GM18526 (cell line): ENCODE data around the gene DCUN1D2.

Source experiments
- POLR2A ChIP-seq: IDR thresholded peaks from 3 replicates; pipeline ENCODE4 v1.6.1; 2011; ENCODE audit not compliant: insufficient read length; ENCODE audit errors: extremely low read depth

Gene DCUN1D2

DNA sequence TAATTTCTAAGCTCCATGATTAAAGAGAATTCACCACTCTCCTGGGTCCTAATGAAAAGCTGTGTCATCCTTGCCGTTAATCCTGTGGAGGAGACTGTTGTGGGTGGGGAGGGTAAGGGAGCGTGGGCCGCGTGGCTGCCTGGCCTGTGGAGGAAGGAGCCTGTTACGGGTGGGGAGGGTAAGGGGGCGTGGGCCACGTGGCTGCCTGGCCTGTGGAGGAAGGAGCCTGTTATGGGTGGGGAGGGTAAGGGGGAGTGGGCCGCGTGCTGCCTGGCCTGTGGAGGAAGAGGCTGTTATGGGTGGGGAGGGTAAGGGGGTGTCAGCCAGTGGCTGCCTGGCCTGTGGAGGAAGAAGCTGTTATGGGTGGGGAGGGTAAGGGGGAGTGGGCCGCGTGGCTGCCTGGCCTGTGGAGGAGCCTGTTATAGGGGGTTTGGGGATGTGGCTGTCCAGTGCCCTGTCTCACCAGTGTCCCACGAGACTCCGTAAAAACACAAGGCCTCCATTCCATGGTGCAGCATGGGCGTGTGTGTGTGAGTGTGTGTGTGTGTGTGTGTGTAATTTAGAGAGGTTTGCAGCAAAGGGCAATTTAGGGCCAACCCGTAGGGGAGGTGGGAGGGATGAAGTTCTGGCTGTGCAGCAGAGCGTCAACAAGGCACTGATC is 15.6 kb upstream of the DCUN1D2 start:
- no peak for TF ChIP-seq POLR2A

DNA sequence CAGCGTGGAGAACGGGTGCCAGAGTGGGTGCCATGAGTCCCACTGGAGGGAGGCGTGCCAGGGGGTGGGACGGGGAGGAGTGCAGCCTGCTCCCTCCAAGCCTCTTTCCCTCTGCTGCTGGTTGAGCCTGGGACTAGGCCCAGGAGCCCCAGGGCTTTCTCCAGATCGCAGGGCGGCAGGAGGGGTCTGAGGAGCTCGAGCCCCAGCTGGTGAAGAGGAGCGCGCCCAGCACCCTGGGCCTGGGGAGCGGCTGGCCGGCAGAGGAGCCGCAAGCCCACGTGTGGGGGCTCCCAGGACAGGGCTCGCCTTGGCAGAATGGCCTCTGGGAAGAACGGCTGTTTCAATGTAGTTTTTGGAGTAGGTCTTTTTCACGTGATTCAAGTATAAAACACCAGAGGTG is 12.2 kb upstream of the DCUN1D2 start:
- TF ChIP-seq POLR2A = no peak

DNA sequence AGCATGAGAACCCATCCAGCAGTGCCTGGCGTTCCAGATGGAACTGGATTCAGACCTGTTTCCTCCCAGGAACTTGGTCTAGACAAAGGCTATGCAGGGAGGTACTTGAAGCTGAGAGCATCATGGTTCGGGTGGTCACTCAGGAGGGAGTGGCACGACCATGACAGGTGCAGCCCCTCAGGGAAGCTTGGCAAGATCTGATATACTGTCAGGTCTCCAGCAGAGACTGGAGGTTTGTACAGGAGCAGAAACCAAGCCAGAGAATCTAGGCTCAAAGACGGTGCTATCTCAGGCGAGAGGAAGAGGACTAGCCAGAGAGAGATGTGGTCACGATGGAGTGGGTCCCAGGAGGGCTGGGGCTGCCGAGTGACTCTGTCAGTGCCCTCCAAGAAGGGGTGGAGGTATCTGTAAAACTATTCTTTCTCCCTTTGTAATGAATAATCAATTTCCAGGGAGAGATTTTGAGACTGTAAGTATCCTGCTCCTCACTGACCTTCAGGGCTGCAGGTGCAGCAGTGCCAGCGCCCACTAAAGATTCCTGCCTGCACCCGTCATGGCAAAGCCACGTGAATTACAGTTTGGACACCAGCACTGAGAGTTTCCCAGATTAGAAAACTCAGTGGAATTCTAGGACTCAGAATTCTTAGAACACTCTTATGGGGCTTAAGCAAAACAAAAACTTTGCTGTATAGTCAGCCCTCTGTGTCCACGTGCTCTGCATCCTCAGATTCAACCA is 10.2 kb upstream of the DCUN1D2 start:
- no peak for TF ChIP-seq POLR2A

DNA sequence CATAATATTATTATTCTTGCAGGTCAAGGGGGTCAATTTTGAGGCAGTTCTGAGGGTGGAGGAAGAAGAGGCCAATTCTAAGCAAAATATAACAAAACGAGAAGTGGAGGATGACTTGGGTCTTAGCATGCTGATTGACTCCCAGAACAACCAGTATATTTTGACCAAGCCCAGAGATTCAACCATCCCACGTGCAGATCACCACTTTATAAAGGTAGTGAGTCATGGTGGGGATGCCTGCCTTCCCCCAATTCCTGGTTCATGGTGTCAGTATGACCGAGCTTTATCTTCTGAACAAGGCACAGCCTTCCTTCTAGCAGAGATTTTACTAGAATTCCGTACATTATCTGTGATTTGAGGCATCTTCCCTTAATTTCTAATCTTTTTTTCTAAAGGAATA is 9.4 kb upstream of the DCUN1D2 start:
- TF ChIP-seq POLR2A = no peak

DNA sequence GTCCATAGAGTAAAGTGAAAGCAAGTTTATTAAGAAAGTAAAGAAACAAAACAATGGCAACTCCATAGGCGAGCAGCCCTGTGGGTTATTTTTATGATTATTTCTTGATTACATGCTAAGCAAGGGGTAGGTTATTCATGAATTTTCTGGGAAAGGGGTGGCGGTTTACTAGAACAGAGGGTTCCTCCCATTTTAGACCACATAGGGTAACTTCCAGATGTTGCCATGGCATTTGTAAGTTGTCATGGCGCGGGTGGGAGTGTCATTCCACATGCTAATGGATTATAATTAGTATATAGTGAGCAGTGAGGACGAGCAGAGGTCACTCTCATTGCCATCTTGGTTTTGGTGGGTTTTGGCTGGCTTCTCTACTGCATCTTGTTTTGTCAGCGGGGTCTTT is 8.4 kb upstream of the DCUN1D2 start:
- TF ChIP-seq POLR2A = no peak

DNA sequence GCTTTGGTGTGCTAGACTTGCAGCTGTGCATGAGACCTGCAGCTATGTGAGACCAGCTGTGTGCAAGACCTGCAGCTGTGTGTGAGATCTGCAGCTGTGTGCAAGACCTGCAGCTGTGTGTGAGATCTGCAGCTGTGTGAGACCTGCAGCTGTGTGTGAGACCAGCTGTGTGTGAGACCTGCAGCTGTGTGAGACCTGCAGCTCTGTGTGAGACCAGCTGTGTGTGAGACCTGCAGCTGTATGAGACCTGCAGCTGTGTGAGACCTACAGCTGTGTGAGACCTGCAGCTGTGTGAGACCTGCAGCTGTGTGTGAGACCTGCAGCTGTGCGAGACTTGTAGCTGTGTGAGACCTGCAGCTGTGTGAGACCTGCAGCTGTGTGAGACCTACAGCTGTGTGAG is 6.7 kb upstream of the DCUN1D2 start:
- TF ChIP-seq POLR2A = no peak

DNA sequence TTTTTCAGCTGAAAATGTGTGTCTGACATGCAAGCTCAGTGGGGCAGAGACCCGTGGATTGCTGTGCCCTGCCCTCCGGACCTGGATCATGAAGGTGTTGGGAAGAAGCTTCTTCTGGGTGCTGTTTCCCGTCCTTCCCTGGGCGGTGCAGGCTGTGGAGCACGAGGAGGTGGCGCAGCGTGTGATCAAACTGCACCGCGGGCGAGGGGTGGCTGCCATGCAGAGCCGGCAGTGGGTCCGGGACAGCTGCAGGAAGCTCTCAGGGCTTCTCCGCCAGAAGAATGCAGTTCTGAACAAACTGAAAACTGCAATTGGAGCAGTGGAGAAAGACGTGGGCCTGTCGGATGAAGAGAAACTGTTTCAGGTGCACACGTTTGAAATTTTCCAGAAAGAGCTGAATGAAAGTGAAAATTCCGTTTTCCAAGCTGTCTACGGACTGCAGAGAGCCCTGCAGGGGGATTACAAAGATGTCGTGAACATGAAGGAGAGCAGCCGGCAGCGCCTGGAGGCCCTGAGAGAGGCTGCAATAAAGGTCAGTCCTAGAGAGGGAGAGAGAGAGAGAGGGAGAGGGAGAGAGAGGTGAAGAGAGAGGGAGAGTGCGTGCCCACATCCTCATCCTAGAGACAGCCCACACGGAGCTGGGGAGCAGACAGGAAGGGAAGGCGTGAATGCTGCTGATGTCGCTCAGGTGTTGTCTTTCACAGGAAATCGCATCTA is 5.1 kb upstream of the DCUN1D2 start:
- TF ChIP-seq POLR2A = no peak

DNA sequence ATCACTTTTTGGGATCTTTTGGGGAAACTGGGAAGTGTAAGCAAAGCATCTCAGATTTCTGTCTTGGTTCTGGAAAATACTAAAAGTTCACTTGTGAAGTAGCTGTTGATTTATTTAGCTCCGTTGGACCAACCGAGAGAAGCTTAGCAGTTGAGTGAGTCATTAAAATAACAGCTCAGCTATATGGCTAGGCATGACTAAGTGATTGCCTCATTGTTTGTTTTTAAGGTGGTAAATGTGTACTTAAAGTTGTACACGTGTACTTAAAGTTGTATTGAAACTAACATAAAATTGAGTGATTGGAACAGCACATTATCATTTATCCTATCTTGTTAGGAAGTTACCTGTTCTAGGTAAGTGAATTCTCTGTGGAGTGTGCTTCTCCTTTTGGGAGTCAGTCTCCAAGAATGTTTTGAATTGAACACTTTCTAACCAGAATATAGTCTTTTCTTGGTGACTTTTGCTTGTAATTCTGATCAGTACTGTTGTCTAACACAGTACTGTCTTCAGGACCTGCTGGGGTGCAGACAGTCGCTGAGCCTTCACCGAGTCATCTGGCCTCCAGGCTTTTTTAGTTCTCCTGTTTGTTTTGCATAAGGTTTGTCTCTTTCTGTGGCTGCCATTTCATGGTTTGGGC is 2.9 kb upstream of the DCUN1D2 start:
- TF ChIP-seq POLR2A = no peak

DNA sequence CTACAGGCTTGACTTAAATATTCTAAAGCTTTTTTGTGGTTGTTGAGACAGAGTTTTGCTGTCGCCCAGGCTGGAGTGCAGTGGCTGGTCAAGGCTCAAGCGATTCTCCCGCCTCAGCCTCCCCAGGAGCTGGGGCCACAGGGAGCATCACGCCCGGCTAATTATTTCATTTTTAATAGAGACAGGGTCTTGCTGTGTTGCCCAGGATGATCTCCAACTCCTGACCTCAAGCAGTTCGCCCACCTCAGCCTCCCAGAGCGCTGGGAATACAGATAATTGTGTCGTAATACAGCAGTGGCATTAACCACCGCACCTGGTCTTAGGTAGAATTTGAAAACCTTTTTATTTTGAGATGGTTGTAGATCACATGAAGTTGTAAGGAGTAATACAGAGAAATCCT is 1.5 kb upstream of the DCUN1D2 start:
- TF ChIP-seq POLR2A = no peak

DNA sequence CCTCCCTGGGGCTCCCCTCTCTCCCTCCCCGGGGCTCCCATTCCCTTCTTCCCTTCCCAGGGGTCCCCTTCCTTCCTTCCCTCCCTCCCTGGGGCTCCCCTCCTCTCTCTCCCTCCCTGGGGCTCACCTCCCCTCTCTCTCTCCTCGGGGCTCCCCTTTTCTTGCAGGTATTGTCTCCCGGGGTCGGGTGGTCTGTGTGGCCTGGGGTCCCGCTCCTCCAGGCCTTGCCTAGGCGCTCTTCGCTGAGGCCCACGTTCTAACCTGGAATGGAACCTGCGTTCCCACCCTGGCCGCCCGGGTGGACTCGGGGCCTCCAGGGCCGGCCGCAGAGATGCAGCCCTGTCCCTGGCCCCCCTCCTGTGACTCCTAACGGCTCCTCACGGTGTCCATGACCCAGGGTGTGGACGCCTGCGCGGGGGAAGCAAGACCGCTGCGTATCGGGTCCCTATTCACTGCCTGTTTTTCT is 940 bp upstream of the DCUN1D2 start:
- TF ChIP-seq POLR2A = no peak

DNA sequence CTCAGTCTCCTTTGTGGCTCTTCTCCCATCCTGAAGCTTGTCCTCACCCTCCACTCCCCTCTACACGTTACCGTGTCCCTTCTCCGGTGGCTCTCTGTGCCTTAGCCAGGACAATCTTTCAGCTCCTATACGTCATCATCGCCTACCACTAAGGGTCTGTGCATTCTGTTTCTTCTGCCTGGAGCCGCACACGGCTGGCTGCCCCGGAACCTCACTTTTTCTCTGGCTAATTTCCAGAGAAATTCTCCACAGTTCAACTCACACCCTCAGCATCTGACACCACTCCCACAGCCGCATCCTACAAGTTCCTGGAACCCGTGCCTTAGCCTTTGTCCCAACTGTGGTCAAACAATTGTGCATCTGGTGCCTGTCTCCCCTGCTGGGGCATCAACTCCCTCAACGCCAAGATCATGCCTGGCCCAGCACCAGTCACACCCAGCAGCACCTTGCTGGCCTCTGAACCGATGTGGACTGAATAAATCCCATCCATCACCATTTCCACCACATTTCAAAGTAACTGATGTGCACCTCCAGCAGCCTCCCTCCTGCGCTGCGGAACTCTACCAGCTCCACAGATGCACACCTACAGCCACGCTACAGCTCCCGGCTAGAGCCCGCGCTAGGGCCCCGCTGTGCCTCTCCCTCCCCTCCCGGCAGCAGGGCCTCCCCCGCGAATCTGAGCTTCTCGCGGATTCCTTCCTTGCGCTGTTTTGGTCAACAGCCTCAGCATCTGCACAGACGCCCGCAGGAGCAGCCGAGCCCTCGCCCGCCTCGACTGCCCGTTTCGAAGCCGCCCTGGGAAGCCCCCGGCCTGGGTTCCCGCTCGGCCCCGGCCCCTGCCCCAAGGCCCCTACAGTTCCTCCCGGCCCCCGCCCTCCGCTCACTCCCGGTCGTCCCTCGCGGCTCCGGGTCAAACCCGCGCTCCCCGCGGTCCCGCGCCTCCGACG is 689 bp downstream of the DCUN1D2 start:
- TF ChIP-seq POLR2A = no peak

DNA sequence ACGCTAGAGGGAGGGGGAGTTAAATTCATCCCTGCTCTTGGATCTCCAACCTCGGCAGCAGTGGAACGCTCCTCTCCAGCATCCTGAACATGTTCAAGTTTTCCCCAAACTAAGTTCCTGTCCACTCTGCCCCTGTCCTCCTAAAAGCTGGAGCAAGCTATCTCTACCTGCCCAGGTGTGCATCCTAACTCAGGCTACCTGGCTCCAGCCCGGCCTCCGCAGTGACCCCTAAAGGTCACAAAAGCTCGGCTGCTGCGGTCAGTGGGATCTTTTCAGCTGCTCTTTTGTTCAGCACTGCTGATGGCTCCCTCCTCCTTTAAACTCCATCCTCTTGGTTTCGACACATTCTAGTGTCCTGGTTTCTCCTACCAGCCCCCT is 1.4 kb downstream of the DCUN1D2 start:
- no peak for TF ChIP-seq POLR2A

DNA sequence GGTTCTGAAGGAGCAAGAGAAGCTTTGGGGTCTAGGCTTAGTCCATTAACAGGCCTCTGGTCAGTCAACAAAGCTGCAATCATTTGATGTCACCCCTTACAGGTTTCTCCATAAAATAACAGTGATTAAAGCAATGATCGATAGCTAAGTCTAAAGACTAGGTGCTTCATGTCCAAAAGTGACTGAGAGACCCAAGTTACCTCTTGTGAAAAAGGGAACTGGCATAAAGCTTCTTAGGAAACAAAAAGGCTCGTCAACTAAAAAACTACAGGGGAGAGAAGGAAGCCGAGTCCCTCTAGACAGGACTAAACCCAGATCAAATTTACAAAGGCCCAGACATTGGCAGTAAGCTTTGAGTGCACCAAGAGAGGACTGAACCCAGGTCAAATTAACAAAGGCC is 2.2 kb downstream of the DCUN1D2 start:
- TF ChIP-seq POLR2A = no peak

DNA sequence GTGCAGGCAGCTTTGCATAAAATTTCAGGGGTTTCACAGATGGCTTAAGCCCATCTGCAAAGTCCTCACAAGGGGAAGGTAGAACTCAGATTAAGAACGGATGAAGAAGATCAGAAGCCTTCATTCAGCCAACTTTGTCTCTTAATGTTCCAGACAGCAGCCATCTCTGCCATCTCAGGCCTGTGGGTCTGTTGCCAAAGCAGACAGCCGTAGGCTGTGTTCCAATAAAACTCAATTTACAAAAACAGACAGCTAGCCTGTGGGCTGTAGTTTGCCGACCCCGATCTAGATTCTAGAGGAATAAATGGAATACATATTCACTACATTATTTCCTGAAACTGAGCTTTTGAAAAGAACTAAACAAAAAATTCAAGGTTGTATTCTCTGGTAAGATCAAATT is 3.8 kb downstream of the DCUN1D2 start:
- no peak for TF ChIP-seq POLR2A

DNA sequence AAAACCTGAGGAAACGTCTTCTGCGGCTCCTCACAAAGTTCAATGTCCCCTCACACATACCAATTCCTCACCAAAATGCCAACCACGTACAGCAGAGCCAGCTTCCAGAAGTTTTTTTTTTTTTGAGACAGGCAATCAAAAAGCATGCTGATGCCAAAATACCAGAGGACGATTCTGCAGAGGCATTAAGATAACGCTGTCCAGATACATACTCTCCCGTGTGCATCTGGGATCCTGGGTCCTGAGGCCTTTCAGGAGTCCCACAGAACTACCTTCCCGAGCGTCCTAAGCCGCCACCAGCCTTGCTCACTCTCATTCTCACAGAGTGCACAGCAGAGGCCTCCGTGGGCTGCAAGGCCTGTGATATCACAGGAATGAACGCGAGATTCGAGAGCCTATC is 5.0 kb downstream of the DCUN1D2 start:
- TF ChIP-seq POLR2A = no peak
